Right cardiac atrium (tissue), 5 donors: ENCODE measurements around the gene SAFB2. TPM values are rescaled to one million over a fixed set of nuclear protein-coding genes. Genes with fewer than 3 reads are reported as not detected.
"Not testable (repeated sequence)": the region's sequence is repeated elsewhere in the genome, so short reads cannot be mapped to it uniquely, and the experiment has no call there.

ENCODE experiments used
- ATAC-seq, 2 donors: fragments of 200-7000 bp; cut with Tn5 transposase; one replicate each; pipeline versions ENCODE4 v1.8.0 to v1.9.1; 2020; ENCODE audit warnings: moderate library complexity in 2 of 2, mild to moderate bottlenecking in 1 of 2
- DNase-seq, 3 donors: peaks; one replicate each; pipeline ENCODE4 v3.0.0-alpha.2; 2020
- H3K27ac ChIP-seq: one replicate; pipeline ENCODE4 v1.5.1; 2013; ENCODE audit warnings: mild to moderate bottlenecking, low read length, control low read depth, moderate library complexity
- H3K27me3 ChIP-seq: one replicate; pipeline ENCODE4 v1.6.1; 2013; ENCODE audit not compliant: control insufficient read depth, insufficient read depth
- H3K4me1 ChIP-seq: one replicate; pipeline ENCODE4 v1.6.1; 2013; ENCODE audit warnings: low read length; ENCODE audit not compliant: control insufficient read depth, insufficient read depth
- H3K4me3 ChIP-seq: one replicate; pipeline ENCODE4 v1.5.1; 2013; ENCODE audit warnings: low read length, control low read depth
- H3K9me3 ChIP-seq: one replicate; pipeline ENCODE4 v1.6.1; 2013; ENCODE audit warnings: low read length; ENCODE audit not compliant: control insufficient read depth
- WGBS: extraction: QIAGEN DNeasy Blood & Tissue Kit; methylation state at CpG from one replicate; pipeline ENCODE4 v1.1.7; 2013; 5-methylcytosine and 5-hydroxymethylcytosine counted together
- intact Hi-C, 4 donors: fragments of 100-400 bp; cut with DNase I; formaldehyde crosslinking; loops; one replicate each; pipeline versions ENCODE4 v1.11.0 to v1.14.0; 2022 to 2023
- polyA plus RNA-seq: library from polyadenylated mRNA; stranded (reverse); fragments of 200-250 nt; gene quantifications from one replicate; pipeline ENCODE4 v1.2.3, GENCODE V29; 2013
- total RNA-seq, 4 donors: library from RNA; stranded (reverse); fragmentation: NEBNext Ultra II Directional; extraction: Animal tissue kit (Norgen Biotek cat#: 25700); gene quantifications; one replicate each; pipeline ENCODE4 v1.2.1, GENCODE V29; 2021
- donor health status: healthy with polysubstance abuse.
- donor health status: DM: no; HTN: yes; CAD: no.
- donor health status: DM: no; HTN: no; CAD: no.
- donor health status: DM: no; HTN: yes; CAD: no; lungs with severe emphysema.
- donor health status: DM: yes; HTN: yes; CAD: no.

SAFB2 gene
- total and polyA plus RNA-seq, 5 donors, result 43.6 to 68.8 (median 63.1) TPM

DNA sequence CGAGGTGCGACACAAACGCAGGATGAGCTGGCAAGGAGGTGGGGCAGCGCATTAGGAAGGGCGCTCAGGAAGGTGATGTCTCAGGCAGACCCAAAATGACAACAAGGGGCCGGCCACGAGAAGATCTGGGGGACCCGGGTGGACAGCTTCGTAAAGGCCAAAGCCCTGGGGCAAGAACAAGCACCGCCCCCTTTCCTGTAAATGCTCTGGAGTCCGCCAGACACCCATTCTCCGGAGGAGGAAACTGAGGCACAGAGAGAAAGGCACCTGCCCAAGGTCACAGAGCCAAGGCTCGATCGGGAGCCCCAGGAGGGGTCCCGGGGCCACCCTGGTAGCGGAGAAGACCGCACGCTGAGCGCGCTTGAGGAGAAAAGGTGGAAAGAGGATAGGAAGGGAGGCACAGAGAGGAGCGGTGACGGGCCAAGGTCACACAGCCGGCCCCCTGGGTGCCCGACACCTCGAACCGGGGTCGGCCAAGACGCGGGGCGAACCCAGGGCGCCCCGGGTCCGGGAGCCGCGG lies 571 bp downstream of the SAFB2 start:
- peak overlapping the region; percentile 97 for H3K27ac ChIP-seq
- H3K9me3 ChIP-seq, result no peaks in the 10 kb centered on the region
- peaks cover 22% of the 10 kb centered on the region for H3K4me1 ChIP-seq
- ATAC-seq, result peak; percentile 0
- no peaks in the 10 kb centered on the region for H3K27me3 ChIP-seq
- intact Hi-C loops, result no loop called here
- WGBS, result under 1% methylated on average over 35 of the region's 35 CpGs
- H3K4me3 ChIP-seq, result peak overlapping the region; percentile 96
- DNase-seq, result peak in 2 of 3 donors; percentile 71 to 72

DNA sequence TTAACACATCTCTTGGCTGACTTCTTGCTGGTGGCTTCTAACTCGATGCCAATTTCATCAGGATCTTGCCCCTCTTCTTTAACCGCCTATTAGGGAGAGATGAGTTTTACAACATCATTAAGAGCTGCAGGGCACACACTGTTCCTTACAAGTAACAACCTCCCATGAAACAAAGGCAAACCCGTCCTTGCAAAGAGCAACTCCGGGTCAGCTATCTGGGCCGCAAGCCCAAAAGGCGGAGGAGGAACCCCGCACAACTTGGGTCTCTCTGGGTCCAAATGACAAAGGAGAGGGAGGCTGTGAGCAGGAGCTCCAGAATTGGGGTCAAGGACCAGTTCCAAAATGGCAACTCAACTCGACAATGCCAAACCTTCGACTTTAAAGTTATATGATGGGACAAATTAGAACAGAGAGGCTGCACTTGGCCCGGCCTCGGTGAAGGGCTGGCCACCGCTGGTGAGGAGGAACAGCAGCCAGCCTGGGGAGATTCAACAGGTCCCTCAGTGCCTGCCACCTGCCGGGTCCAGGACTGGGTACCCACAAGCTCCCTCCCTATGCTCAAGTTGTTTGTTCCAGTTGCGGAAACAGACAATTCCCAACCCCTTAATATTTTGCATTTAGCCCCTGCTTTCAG lies 1.1 kb downstream of the SAFB2 start:
- peaks cover 22% of the 10 kb centered on the region for H3K4me1 ChIP-seq
- H3K27ac ChIP-seq, result peak overlapping the region; percentile 97
- 15% methylated on average over 14 of the region's 14 CpGs for WGBS
- DNase-seq, result peak; percentile 38 to 78 (median 61)
- no peaks in the 10 kb centered on the region for H3K9me3 ChIP-seq
- intact Hi-C loops, result no loop called here
- peak in 1 of 2 donors; percentile 1 for ATAC-seq
- peak overlapping the region; percentile 96 for H3K4me3 ChIP-seq
- no peaks in the 10 kb centered on the region for H3K27me3 ChIP-seq

DNA sequence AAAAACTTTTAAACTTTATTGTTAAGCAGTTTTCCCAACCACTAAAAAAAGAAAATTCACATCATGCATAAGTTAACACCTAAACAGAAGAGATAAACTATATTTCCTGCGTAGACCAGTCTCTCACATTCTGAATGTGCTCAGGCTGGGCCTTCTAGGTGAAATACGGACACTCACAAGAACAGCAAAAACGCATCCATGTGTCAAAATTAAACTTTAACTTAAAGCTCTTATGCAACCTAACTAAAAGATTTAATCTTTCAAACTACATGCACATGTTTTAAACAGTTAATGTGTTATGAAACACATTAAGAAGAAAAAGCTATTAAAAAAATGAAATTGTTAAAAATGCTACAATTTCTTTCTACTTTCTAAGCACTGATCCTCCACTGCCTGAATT lies 2.6 kb downstream of the SAFB2 start:
- intact Hi-C loops, result no loop called here

DNA sequence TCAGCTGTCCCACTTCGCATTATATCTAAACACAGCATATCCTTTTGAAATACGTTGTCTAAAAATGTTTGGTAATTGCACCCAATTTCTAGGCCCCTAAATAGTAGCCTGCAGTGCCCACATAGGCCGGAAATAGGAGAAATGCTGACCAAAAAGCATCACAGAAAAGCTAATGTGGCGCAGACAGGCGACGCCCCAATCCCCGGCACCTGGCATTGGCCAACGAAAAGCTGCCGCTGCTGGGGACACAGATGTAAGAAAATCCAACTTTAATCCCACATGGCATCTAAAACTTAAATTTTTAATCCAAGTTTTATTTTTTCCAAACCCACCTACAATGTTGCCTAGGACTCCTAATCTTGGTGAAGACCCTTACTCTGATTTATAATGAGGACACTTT lies 4.0 kb downstream of the SAFB2 start:
- no peaks in the 10 kb centered on the region for H3K9me3 ChIP-seq
- H3K27me3 ChIP-seq, result no peaks in the 10 kb centered on the region
- no peak overlapping the region for H3K27ac ChIP-seq
- H3K4me1 ChIP-seq, result peaks cover 8% of the 10 kb centered on the region
- ATAC-seq (no peak), DNase-seq (no peak)
- WGBS, result 77% methylated on average over 9 of the region's 9 CpGs
- no peak overlapping the region for H3K4me3 ChIP-seq
- intact Hi-C loops, result no loop called here

More for the DNA sequence above, 2.6 kb downstream of the SAFB2 start:
- 67% methylated on average over 3 of the region's 3 CpGs for WGBS
- no peak for ATAC-seq
- Histone ChIP-seq H3K4me1 (peaks cover 11% of the 10 kb centered on the region), H3K9me3 (no peaks in the 10 kb centered on the region), H3K27me3 (no peaks in the 10 kb centered on the region), H3K4me3 (no peak overlapping the region), H3K27ac (no peak overlapping the region)
- DNase-seq, result no peak

DNA sequence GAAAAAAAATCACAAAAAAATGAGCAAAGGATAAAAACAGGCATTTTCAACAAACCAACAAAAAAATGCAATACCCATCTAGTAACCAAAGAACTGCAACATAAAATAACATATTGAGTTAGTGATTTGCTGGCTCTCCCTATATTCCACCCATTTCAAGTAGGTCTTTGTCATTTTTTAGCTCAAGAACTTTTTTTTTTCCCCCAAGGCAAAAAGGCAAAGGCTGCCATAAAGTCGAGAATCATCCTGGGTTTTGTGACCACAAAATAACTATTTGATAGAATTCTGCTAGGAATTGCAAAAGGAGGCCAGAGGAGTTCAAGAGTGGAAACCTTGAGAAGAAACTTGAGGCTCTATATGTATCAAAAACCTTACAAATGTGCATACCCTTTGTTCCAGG lies 5.5 kb downstream of the SAFB2 start:
- H3K9me3 ChIP-seq, result no peaks in the 10 kb centered on the region
- no peaks in the 10 kb centered on the region for H3K27me3 ChIP-seq
- WGBS, result 82% methylated on average over 1 of the region's 1 CpG
- no peak overlapping the region for H3K27ac ChIP-seq
- intact Hi-C loops, result no loop called here
- DNase-seq (no peak), ATAC-seq (no peak)
- peaks cover 10% of the 10 kb centered on the region for H3K4me1 ChIP-seq
- H3K4me3 ChIP-seq, result no peak overlapping the region

DNA sequence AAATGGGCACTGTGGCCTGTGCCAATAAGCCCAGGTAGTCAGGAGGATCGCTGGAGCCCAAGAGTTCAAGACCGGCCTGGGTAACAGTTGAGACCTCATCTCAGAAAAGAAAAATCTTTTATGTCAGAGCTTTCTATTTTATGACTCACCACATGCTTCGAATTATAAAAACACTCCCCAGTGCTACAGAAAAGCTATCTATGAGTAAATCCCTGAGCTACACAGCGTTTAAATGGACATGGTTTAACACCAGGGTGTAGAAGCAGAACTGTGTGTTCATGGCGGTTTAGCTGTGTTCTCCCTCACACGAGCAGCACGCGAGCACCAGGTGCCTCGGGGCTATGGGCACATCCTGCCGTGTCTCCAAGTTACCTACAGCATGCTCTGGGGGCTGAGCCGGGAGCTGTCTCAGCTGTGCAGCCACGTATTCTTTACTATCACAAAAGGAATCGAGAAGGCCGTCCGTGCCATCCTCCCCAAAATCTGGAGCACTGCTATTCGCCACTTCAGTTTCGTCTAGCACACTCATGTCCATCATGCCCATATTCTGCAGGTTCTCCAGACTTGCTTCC lies 6.7 kb downstream of the SAFB2 start:
- no peaks in the 10 kb centered on the region for H3K9me3 ChIP-seq
- intact Hi-C loops, result no loop called here
- peaks cover 7% of the 10 kb centered on the region for H3K4me1 ChIP-seq
- no peaks in the 10 kb centered on the region for H3K27me3 ChIP-seq
- DNase-seq (no peak), ATAC-seq (no peak)
- 95% methylated on average over 17 of the region's 17 CpGs for WGBS
- no peak overlapping the region for H3K4me3 ChIP-seq
- H3K27ac ChIP-seq, result no peak overlapping the region

DNA sequence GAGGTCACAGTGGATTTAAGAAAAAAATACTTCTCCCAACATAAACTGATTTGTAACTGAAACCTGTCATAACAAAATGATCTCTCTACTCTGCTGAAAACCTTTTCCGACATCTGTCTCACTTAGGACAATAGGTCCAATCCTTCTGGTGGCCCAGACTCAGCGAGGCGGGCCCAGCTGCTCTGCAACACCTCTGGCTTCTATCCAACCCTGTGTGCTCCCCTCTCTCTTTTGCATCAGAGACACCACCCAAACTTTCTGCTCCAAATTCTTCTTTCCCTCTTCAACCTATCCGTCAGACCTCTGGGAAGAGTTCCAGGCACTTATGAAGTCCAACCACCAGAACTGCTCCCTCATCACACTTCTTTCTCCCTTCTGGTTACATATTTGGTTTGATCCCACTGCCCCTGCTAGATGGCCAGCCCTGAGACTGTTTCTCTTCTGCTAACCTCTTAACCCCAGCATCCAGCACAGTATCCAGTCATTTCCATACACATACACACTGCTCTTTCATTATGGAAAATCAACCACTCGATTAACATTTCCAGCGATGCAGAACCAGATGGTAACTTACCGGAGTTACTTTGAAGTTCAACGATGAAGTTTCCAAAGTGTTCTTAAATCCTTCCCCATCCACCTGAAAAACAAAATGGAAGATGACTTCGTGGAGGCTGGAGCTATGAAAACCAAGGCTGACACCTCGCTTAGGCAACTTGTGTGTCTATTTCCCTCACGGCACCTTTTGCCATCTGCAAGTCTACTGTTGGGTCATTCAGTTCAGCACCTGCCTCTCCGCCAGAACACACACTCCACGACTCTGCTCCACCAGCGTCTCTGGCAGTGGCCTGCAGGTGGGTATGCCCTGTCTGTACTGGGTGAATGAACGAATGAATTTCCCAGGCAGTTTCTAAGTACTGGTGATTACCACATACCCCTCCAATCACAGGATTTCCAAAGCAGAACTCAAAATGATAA lies 9.4 kb downstream of the SAFB2 start:
- intact Hi-C loops, result no loop called here
- Histone ChIP-seq H3K27ac (no peak overlapping the region), H3K27me3 (no peaks in the 10 kb centered on the region), H3K4me3 (no peak overlapping the region), H3K9me3 (no peaks in the 10 kb centered on the region), H3K4me1 (peaks cover 2% of the 10 kb centered on the region)
- peak in 1 of 2 donors; percentile 36 for ATAC-seq
- 84% methylated on average over 15 of the region's 15 CpGs for WGBS
- DNase-seq, result no peak

DNA sequence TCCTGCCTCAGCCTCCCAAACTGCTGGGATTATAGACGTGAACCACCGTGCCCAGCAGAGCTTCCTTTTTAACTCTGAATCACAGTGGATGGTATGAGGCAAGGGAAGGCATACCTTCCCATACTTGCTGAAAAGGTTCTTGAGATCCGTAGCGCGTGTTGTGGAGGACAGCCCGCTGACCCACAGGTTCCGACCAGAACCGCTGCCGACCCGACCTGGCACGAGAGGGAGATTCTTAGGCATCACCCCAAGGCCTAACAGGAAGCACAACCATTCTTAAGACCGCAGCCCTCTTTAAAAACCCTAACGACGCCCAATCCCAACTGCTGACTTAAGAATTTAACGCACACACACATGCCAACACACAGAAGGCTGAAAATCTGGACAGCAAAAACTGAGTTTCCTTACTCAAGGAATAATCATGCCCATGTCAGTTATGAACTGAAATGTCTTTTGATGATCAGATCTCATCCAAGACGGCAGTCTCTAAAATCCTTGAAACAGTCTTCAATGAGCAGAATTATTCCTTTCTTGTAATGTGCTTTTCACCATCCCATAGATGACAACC lies 12.6 kb downstream of the SAFB2 start:
- WGBS, result 94% methylated on average over 16 of the region's 16 CpGs
- peaks cover 2% of the 10 kb centered on the region for H3K4me1 ChIP-seq
- DNase-seq (no peak), ATAC-seq (no peak)
- no peaks in the 10 kb centered on the region for H3K9me3 ChIP-seq
- H3K4me3 ChIP-seq, result no peak overlapping the region
- intact Hi-C loops, result no loop called here
- no peaks in the 10 kb centered on the region for H3K27me3 ChIP-seq
- no peak overlapping the region for H3K27ac ChIP-seq

DNA sequence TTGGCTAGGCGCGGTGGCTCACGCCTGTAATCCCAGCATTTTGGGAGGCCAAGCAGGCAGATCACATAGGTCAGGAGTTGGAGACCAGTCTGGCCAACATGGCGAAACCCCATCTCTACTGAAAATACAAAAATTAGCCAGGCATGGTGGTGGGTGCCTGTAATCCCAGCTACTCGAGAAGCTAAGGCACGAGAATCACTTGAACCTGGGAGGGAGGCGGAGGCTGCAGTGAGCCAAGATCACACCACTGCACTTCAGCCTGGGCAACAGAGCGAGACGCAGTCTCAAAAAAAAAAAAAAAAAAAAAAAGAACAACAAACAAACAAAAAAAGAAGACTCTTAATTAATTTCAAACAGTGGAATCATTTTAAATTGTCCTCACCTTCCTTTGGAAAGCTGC lies 13.8 kb downstream of the SAFB2 start:
- H3K9me3 ChIP-seq, H3K4me3 ChIP-seq, H3K27ac ChIP-seq, ATAC-seq, H3K27me3 ChIP-seq, intact Hi-C loops, DNase-seq, H3K4me1 ChIP-seq: not testable (repeated sequence)
- WGBS, result 91% methylated on average over 9 of the region's 9 CpGs

DNA sequence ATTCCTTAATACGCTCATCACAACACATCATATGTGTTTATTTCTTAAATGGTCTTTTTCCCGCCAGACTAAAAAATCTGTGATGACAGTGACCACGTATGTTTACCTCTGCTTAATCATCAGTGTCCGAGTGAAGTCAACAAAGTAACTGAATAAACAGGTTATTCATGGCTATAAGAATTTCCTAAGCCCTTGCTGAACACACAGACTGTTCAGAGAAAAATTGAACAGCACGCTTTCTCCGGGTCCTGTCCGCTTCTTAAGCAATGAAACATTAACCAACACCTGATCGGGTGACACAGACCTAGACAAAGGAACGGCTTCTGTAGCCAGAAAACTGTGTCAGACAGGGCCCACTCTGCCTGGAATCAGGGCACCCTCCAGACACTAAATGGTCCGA lies 14.3 kb downstream of the SAFB2 start:
- no peak for ATAC-seq
- Histone ChIP-seq H3K4me1 (no peaks in the 10 kb centered on the region), H3K4me3 (no peak overlapping the region), H3K9me3 (no peaks in the 10 kb centered on the region), H3K27ac (no peak overlapping the region), H3K27me3 (no peaks in the 10 kb centered on the region)
- intact Hi-C loops, result no loop called here
- WGBS, result 90% methylated on average over 10 of the region's 10 CpGs
- no peak for DNase-seq
